NCI-H2227 (cell line): ENCODE data around the gene RCAN2.
A peak's percentile ranks its signal among the peaks of the same experiment; 100 is the strongest.

Source experiments
- DNase-seq: peaks from one replicate; lab custom pipeline; 2025; ENCODE audit not compliant: unreplicated experiment; lab: John Stamatoyannopoulos, UW

Gene RCAN2

DNA sequence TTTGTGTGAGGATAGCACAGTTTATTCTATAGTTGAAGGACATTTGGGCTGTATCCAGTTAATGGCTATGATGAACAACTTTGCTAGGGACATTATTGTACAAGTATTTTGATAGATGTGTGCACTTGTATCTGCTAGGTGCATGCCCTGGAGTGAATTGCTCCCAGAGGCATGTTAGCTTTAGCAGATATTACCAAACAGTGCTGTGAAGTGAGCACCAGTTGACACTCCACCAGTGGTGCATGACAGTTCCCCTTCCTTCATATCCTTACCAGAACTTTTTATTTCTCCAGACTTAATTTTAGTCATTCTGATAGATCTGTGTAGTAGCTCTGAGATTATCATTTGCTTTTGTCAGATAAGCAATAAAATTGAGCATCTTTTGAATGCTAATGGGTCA lies 271.6 kb downstream of the RCAN2 start:
- no peak for DNase-seq

DNA sequence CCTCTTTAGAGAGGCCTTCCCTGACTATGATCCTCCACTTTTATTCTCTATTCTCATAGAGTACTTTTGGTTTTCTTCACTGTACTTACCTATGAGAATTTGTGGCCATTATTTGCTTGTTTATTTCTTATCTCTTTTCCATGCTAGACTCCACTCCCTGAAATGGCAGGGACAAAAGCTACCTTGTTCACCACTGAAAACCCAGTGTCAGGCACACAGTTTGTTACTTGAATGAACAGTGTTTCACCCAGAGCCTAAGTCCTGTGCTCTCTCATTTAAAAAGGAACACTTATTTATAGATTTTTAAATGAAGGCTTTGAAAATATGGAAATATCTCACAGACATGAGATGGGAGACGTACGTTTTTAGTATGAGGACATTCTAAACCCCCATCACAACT lies 272.8 kb downstream of the RCAN2 start:
- no peak for DNase-seq

DNA sequence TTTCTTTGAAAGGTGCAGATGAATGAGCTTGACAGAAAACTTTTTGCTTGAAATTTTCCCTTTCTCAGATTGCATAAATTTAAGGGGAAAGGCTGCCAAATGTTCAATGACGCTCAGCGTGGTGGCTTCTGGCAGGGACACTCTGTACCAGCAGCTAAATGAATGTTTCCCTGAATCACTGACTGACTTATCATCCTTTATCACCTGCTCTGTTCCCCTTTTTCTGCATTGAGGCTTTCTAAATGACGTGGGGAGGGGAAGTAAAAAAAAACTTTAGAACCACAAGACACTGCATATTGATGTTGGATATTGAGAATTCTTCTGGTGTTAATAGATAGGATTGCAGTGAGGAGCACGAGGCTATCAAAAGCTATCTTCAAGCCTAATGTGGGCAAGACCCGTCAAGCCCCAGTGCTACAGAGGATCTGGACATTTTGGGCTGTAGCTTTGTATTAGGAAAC lies 273.5 kb downstream of the RCAN2 start:
- no peak for DNase-seq

DNA sequence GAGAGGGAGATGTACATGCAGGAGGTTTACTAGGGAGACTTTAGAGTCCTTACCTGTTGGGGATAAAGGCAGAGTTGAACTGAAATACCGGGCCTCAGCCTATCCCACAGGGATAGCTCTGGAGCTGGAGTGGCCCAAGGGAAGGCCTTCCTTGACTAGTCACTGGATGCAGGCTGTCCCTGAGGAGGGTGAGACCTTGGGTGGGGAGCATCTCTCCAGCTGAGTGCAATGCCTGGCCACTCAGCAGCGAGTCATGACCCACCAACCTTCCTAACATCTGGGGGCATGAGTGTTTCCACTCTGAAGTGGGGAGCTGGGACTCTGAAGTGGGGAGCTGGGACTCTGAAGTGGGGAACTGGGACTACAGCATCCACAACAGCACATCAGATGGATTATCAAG lies 274.4 kb downstream of the RCAN2 start:
- no peak for DNase-seq

DNA sequence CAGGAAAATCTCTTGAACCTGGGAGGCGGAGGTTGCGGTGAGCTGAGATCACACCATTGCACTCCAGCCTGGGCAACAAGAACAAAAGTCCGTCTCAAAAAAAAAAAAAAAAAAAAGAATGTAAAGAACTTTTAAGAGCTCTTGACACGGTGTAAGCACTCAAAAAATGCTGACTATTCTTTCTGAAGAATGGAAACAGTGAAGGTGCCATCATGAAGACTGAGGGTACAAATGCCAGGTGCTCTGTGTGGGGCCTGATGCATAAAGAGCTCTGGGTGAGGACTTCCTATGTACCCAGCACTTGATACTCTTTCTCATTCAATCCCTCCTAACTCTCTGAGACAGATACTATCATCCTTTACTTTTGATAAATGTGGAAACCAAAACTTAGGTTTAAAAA lies 275.5 kb downstream of the RCAN2 start:
- no peak for DNase-seq

DNA sequence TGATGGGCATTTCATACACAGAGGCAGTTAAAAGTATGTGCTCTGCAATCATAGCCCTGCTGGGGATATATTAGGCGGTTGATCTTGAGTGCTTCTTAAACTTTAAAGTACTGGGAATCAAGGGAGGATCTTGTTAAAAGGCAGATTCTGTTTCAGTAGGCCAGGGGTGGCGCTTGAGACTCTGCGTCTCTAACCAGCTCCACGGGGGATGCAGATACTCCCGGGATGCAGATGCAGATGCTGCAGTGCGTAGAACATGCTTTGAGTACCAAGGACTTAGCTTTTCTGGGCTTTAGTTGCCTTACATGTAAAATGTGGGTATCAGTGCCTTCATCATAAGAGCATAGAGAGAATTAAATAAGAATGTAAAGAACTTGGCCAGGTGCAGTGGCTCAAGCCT lies 276.0 kb downstream of the RCAN2 start:
- peak; percentile 65 for DNase-seq

DNA sequence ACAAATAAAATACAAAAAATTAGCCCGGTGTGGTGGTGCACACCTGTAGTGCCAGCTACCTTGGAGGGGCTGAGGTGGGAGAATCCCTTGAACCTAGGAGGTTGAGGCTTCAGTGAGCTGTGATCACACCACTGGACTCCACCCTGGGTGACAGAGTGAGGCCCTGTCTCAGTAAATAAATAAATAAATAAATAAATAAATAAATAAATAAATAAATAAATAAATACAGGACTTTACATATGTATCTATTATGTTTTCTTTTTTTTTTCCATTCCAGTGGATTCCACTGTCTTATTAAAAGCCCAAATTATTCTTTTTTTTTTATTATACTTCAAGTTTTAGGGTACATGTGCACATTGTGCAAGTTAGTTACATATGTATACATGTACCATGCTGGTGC lies 279.3 kb downstream of the RCAN2 start:
- DNase-seq: no peak

DNA sequence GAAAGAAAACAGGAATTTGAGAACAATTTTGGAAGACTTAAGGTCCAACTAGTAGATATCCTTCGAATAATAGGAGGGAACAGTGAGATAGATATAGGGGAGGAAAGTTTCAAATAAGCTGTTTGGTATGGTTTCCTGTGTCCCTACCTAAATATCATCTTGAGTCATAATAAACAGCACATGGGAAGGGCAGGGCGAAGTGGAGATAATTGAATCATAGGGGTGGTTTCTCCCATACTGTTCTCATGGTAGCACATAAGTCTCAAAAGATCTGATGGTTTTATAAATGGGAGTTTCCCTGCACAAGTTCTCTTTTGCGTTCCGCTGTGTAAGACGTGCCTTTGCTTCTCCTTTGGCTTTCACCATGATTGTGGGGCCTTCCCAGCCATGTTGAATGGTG lies 281.0 kb downstream of the RCAN2 start:
- DNase-seq: no peak

DNA sequence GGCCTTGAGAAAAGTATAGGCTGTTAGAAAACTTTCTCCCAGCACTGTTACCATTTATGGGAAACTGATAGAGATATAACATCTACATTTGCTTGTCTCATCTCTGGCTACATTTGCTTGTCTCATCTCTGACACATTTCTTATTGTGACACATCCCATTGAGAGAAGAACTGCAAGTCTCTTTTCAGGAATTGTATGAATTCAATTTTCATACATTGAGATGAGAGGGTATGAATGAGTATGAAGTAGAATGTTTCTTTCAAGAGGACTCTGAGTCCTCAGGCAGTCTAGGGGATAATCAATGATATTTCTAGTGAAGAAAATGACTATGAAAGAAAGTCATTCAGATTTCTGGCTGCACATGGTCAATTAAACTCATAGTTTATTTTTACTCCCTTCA lies 282.9 kb downstream of the RCAN2 start:
- no peak for DNase-seq

DNA sequence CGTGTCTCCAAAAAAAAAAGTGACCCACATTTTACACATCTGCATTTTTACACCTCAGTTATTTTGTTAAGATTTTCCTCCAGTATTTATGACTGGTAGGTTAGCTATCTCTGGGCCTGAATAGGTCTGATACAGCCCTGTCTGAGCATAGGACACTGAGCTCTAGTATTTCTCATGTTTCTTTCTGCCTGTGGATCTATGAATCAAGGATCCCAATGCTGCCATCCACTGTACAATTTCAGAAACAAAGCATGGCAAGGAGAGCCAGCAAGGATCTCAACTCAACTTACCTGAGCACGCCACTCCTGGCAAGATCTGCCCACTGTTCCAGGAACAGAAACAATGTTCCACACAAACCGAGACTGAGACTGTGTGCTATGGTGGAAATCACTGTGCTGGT lies 284.1 kb downstream of the RCAN2 start:
- DNase-seq: no peak

DNA sequence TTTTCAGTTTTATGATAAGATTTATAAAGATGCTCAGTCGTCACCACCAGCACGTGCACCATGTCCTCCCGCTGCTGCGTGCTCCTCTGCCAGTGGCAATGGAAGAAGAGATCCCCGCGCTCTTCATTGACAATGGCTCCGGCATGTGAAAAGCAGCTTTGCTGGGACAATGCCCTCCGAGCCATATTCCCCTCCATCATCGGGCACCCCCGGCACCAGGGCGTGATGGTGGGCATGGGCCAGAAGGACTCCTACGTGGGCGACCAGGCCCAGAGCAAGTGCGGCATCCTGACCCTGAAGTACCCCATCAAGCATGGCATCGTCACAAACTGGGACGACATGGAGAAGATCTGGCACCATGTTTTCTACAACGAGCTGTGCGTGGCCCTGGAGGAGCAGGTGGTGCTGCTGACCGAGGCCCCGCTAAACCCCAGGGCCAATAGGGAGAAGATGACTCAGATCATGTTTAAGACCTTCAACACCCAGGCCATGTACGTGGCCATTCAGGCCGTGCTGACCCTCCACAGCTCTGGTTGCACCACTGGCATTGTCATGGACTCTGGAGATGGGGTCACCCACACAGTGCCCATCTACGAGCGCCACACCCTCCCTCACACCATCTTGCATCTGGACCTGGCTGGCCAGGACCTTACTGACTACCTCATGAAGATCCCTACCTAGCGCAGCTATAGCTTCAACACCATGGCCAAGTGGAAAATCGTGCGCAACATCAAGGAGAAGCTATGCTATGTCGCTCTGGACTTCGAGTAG lies 286.2 kb downstream of the RCAN2 start:
- no peak for DNase-seq

DNA sequence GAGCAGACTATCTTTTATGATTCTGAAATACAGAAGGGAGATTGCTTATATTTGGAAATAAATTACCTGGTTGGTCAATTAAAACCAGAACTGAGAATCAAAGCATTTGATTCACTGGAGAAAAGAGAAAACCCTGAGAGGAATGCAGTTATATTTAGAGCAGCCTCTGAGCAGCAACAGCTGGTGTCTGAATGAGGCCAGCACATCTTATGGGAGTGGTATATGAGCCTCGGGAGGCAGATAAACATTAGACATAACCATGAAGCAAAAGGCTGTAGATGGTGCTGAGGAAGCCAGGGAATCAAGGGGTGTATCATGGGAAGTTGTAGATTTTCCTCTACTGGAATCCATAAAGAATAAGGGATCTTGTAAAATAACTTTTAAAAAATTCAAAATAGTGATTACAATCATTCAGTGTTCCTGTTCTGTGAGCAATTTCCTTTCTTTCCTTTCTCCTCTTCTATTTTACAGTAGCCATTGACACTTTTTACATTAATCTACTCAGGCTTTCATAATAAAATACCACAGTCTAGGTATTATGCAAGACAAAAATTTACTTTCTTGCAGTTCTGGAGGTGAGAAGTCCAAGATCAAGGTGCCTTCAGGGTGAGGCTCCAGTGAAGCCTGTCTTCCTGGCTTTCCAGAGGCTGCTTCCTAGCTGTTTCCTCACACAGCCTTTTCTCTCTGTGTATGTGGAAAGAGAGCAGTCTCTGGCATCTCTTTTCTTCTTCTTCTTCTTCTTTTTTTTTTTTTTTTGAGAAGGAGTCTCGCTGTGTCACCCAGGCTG lies 287.7 kb downstream of the RCAN2 start:
- no peak for DNase-seq

DNA sequence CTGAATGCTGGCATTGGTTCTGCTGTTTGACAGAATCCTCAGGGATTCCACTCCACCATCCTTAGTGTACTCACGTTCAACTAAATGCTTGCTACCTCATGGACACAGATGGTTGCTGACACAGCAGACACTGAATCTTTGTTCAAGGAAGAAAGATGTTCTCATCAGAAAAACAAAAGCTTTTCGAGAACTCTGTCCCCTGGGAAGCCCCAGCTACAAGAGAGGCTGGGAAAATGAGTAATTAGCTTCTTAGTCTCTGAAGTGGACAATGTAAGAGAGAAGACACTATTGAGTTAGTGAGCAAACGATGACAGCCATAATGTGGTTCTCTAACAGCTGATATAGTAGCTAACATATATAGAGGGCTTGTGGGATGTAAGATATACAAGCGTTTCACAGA lies 289.5 kb downstream of the RCAN2 start:
- no peak for DNase-seq

DNA sequence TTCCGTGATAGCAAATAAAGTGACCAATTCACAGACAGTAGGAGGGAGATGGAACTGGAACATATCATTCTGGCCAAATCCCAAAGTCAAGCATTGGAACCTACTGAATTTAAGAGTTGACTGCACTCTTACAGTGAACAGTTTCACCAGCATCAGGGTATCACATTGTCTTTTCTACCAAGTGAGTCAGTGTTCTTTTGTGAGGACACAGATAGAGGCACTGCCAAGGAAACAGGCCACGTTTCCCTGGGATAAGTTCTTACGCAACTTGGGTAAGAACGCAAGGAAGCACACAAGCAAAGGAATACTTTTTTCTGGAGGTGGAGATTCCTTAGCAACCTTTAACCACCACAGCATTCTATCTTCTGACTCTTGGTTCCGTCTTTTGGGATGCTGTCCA lies 291.9 kb downstream of the RCAN2 start:
- no peak for DNase-seq

DNA sequence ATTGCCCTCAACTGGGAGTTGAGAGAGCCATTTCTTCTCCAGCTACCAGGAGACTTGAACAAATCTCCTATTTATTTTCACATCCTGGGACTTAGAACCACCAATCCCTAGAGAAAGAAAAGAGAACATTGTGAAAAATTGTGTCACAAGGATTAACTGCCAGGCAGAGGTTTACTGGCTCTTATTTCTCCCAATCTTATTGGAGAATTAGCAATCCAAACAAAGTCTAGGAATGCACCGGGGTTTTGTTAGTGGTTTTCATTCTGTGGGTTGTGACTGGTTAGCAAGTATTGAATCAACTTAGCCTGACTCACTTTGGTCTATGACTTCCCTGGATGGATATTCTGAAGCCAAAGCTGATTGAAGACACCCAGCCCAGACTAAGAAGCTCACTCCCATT lies 299.3 kb downstream of the RCAN2 start:
- no peak for DNase-seq

DNA sequence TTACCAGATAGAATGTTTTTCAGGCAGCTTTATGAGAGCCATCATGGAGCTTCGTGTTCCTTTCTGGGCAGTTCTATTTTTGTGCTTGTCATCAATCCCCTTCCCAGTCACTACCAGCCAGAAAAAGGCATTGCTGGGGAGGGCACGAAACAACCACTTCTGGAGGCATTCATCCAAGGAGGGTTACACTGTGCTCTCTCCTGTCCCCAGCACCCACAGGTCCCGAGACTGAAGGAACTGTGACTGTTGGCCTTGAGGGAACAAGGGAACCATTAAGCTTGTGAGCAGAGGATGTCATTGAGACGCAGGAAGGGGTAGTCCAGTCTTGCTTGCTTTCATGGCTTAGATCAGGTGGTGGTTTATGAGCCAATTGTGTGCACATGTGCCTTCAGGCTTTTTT lies 300.4 kb downstream of the RCAN2 start:
- no peak for DNase-seq

DNA sequence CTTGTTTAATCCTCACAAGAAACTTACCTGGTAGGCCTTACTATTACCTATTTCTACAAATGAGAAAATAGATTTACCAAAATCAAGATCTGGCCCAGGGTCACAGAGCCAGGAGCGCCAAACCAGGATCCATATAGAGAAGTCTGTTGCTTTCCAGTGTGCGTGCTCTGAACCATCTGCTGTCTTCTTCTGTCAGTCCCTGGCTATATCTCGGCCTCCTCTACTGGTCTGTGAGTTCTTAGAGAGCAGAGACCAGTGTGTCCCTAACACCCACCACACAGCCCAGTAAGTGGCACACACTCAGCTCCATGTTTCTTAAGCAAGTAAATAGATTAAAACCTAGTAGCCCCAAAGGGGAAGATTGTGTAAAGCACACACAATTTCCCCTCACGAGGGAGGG lies 301.5 kb downstream of the RCAN2 start:
- no peak for DNase-seq

DNA sequence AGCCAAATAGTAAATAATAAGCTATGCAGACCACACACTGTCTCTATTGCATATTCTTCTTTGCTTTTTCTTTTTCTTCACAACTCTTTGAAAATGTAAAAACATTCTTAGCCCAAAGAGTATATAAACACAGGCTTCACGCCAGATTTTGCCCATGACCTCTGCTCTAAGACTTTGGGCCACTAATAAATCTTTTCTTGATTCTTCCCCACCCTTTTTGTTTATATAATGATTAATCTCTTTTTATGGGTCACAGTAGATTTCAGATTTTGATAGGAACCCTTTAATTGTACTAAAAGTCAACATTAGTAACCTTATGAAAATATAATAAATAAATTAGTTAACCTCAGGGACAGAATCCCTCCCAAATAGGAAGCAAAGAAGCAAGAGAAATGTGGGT lies 304.7 kb downstream of the RCAN2 start:
- no peak for DNase-seq

DNA sequence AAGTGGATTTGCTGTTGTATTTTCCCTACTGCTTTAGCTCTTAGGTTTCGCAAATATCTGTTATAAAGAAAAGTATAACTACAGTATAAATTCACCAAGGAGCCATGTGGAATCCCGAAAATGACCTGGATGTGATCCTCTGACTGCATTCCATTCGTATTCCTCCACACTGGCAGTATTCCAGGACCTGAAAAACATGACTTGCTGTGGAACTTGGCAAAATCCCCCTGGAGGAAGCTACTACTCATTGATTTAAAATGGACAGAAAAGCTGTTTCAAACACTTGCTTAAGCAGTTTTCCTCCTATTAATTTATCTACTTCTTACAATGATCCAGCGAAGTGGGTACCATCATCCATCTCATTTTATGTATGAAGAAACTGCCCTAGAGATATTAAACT lies 307.1 kb downstream of the RCAN2 start:
- DNase-seq: no peak

DNA sequence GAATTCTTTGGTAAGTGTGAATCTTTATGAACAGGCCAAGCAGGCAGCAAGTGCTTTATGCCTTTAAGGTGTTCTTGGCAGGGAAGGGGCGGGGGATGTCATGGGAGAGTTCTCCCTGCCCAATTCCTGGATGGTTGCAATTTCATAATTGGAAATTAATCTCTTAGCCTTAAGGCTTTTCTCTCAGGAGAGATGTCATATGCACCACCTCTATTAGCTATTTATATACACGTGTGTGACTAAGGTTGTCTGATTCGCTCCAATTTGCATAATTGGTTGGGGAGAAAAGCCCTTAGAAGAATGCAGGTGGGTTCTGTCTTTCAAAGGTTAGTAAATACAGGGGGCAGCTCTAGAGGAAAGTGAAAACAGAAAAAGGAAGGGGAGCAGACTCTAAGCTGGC lies 315.3 kb downstream of the RCAN2 start:
- no peak for DNase-seq

DNA sequence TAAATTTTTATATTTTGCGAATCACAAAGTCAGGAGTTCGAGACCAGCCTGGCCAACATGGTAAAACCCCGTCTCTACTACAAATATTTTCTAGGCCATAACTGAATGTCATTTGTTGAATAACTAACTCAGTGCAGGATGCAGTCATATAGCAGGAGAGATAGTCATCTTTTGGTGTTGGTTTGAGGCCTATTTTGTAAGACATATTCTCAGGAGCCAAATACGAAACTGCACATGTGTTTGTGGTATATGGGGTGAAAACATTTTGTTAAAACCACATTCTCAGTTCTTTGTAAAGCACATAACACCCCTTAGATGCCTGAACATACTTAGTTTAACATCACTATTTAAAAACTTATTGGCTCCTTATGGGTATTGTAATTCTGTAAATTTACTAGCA lies 315.8 kb downstream of the RCAN2 start:
- DNase-seq: no peak

DNA sequence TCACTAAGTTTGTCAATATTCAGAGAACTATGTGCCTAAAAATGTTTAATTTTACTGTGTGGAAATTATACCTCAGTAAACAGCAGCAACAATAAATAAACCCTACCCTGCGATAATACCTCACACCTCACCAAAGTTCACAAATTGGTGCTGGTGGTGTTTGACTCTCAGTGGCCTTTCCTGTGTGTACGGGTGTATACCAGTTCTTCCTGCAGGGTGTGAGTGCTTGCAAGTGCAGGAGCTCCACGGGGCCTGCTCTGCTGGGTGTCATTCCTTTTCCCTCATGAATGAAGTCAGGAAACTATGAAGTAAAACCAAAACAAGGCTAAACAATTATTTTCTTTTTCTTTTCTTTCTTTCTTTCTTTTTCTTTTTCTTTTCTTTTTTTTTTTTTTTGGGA lies 316.3 kb downstream of the RCAN2 start:
- DNase-seq: no peak

DNA sequence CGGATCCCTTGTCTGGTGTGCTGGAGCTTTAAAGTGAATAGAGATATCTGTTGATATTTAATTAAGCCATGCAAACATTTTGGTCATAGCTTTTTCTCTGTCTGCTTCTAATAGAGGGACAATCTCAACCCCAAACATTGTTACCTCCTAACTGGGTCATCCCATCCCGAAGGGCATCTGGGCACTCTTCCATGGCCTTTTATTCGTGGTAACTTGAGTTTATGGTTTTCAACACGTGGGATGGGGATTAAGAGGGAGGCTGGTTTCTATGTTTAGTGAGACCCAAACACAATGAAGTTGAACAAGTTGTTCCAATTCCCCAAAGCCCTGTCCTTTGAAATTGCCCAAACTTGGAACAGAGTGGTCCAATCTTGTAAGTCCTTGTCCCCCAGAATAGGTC lies 319.1 kb downstream of the RCAN2 start:
- no peak for DNase-seq
